CD4-positive, alpha-beta T cell treated with Interleukin-10 for 1 hour (primary cell): ENCODE data around the gene PRDM16.

ENCODE experiments used
- DNase-seq: peaks from one replicate; pipeline ENCODE4 v3.0.0-alpha.2; 2020

Gene PRDM16

GRCh38 chr1:3368711-3369445 is 299.9 kb downstream of the PRDM16 start:
- no peak for DNase-seq

DNA sequence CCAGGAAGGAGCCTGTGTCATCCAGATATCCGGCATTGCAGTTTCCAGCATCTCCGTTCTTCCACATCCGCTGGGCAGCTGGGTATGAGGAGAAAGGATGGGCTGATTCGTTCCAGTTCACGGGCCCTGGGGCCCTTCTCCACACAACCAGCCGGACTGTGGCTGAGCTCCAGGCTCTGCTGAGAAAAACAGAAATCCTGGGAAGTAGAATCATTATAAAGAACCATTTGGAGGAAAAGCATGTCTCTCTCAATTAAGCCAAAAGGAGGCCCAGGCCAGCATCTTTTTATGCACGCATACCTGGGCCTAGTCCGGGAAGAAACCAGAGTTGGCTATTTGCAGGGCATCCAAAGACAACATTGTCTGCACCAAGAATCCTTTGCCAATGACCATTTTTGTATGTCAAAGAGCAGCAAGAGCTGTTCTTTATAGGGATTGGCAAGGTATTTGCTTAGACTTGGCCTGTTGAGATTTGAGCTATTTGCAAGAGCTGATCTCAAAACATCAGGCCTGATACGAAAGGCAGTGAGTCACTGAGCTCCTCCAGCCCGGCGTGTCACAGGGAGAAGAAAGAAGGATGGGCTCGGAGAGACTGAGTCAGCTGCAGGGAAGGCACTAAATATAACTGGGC is 300.6 kb downstream of the PRDM16 start:
- DNase-seq: no peak

DNA sequence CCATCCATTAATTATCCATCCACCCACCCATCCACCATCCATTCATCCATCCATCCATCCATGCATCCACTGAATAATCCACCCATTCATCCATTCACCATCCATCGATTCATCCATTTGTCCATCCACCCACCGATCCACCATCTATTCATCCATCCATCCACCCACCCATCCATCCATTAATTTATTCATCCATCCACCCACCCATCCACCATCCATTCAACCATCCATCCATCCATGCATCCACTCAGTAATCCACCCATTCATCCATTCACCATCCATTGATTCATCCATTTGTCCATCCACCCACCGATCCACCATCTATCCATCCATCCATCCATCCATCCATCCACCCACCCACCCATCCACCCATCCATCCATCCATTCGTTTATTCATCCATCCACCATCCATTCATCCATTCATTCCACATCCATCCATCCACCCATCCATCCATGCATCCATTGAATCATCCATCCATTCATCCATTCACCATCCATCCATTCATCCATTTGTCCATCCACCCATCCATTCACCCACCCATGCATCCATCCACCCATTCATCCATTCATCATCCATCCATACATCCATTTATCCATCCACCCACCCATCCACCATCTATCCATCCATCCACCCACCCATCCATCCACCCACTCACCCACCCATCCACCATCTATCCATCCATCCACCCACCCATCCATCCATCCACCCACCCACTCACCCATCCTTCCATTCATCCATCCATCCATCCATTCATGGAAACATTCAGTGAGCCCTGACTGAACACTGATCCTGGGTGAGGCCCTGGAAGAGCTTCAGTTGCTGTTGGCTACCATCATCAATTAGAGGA is 302.1 kb downstream of the PRDM16 start:
- DNase-seq: no peak

GRCh38 chr1:3372317-3372716 is 303.3 kb downstream of the PRDM16 start:
- DNase-seq: peak; percentile 15

- DNase-seq: no peak
Observed at GRCh38 chr1:3373175-3373574, 304.2 kb downstream of the PRDM16 start.

- no peak for DNase-seq
Observed at GRCh38 chr1:3373700-3374405, 304.9 kb downstream of the PRDM16 start.

GRCh38 chr1:3375245-3375644 is 306.2 kb downstream of the PRDM16 start:
- no peak for DNase-seq

GRCh38 chr1:3377166-3377565 is 308.2 kb downstream of the PRDM16 start:
- no peak for DNase-seq

DNA sequence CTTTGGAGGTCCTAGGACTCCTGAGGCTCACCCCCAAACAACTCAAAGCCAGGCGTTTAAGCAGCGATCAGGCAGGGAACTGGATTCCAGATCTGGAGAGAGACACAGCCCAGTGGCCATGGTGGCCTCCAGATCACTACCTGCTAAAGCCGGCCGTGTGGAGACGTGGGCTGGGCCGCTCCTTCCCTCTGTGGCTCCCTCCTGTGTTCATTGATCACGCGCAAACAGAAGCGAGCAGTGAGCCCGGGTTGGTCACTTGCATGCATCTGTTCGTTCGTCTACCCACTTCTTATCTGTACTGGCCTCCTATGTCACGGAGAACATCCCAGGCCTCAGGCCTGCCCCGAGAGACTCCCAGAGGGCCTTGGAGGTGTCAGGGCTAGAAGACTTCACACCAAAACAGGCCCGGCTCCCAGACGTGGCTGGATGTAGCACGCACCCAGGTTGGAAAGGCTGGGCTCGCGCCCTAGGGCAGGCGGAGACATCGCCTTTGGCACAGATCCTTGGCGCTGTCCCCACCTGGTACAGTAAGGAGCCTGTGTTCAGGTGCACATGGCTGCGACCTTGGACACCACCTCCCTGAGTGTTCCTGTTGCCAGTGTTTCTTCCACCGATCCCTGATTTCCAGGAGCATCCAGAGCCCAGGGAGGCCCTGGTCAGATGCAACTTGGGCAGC is 308.7 kb downstream of the PRDM16 start:
- DNase-seq: no peak

DNA sequence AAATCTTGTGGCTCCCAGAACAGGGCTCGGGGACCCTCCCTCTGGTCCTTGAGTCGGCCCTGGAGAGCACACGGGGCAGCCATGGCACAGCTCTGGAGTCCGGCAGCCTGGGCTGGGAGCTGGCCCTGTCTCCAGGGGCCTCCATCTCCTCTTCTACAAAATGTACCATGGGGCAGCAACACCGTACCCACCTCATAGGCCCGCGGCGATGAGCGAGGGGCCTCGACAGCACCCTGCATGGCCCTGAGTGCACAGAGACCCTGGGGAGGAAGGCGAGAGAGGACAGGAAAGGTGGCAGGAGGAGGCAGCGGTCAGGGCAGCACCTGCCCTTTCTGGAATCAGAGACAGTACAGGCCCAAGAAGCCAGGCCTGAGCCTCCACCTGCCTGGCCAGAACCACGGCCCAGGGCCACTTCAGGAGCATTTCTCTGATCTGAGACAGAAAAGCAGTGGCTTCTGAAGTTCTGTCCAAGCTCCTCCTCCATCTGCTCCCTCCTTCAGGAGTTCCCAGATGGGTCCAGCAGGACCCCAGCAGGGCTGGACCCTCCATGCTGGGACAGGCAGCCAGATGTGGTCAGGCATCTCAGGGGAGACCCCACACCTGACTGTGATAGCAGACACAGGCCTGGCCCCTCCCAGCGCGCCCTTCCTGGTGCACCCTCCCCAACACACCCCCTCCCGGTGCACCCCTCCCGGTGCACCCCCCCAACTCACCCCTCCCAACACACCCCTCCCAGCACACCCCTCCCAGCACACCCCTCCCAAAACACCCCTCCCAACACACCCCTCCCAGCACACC is 309.6 kb downstream of the PRDM16 start:
- DNase-seq: no peak

- DNase-seq: no peak
Observed at GRCh38 chr1:3379934-3380333, 310.9 kb downstream of the PRDM16 start.

DNA sequence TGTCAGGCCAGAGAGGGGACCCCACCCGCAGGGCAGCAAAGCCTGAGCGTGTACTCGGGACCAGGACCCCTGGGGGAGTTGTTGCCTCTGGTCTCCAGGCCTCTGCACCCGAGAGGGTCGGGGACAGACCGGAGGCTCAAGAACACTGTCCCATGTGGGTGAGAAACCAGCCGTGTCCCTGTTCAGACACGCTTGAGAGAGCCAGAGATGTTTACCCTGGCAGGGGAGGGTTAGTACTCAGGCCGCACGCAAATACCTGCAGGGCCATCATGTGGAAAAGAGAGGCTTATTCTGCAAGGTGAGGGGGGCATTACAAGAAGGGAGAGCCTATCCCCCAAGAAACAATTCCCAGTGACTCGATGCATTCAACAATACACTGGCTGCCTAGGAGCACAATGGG is 311.5 kb downstream of the PRDM16 start:
- no peak for DNase-seq

DNA sequence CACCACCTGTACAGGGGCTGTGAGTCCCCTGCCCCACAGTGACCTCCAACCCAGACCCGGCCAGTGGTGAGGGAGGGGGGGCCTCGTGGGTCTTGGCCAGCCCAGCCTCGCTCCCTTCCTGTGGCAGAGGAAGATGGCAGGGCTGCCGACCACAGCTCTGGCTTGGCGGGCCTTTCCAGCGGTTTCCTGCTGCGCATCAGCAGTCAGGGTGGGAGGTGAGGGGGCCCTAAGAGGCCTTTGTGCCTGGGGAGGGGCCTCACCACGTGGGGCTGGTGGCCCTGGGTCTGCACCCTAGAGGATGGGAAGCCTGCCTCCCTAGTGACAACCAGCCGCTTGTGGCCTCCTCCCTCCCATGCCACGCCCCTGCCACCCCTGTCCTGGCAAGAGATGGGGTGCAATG is 312.9 kb downstream of the PRDM16 start:
- DNase-seq: no peak

- DNase-seq: no peak
Observed at GRCh38 chr1:3382326-3383057, 313.5 kb downstream of the PRDM16 start.

GRCh38 chr1:3383679-3384078 is 314.7 kb downstream of the PRDM16 start:
- no peak for DNase-seq

- DNase-seq: peak; percentile 13
Observed at GRCh38 chr1:3384407-3384806, 315.4 kb downstream of the PRDM16 start.

- no peak for DNase-seq
Observed at GRCh38 chr1:3386205-3387002, 317.4 kb downstream of the PRDM16 start.

- DNase-seq: no peak
Observed at GRCh38 chr1:3387401-3387800, 318.4 kb downstream of the PRDM16 start.

DNA sequence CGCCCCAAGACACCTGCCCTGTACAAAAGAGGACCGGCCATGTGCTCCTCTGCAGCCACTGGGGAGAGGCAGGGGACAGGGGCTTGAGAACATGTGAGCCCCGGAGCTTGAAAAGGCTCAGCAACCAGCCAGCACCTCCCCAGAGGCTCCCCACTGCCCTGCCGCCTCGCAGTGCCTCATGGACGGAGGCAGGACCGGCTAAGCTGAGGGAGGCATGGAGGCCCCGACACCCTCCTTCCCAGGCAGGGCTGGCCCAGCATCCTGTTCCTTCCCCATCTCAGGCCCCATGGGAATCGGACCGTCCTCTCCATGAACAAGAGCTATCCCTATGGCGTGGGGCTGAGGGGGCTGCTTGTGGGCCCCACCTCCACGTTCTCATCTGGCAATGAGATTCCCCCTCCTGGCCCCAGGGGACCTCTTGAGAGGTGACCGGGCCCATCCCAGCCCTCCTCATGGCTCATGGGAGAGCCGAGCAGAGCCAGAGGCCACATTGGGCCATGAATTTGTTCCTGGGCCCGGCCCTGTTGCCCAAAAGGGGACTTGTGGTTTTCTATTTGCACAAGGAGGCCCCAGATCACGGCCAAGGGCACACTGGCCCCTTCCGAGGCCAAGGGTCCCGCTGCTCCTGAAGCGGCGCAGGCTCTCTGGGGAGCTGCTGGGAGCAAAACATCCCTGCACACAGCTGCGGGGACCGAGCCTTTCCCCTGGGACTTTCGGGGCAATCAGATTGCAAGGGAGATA is 320.3 kb downstream of the PRDM16 start:
- no peak for DNase-seq
